MM.1S (cell line): Measurements from ENCODE around the gene KLRC1.

Source experiments
- EZH2 ChIP-seq: fragments of 300-600 bp; sonication (generic); optimal IDR thresholded peaks from 2 replicates; pipeline ENCODE3; 2017; ENCODE audit warnings: low read depth, mild to moderate bottlenecking, antibody characterized with exemption, low read length, mixed read lengths
- EZH2phosphoT487 ChIP-seq: fragments of 300-600 bp; sonication (generic); IDR thresholded peaks from 2 replicates; pipeline ENCODE4 v1.6.1; 2018; ENCODE audit warnings: antibody characterized with exemption, low read length
- TF ChIP-seq, protein P1 (sequence below): fragments of 300-600 bp; sonication (generic); IDR thresholded peaks from 2 replicates; pipeline ENCODE4 v1.5.1; 2016; ENCODE audit warnings: antibody characterized with exemption, low read length, mixed read lengths

DNA sequence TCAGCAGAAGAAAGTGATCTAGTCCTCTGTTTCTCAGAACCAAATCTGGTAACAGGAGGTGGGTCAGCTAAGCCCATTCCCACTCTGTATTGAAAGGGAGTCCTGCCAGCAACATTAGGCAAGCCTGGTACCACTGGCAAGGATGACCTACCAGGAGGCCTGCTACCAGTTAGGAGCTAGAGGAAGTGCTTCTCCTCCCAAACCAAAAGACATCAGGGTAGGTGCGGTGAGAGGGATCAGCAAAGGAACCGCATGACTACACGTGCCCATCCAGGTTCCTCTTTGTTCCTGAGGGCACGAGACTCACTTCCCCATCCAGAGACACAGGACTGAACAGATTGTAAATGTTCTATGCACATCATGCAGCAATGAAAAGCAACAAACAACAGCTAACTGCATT lies 46.5 kb downstream of the KLRC1 start:
- TF ChIP-seq EZH2phosphoT487, result no peak
- TF ChIP-seq, protein P1, sequence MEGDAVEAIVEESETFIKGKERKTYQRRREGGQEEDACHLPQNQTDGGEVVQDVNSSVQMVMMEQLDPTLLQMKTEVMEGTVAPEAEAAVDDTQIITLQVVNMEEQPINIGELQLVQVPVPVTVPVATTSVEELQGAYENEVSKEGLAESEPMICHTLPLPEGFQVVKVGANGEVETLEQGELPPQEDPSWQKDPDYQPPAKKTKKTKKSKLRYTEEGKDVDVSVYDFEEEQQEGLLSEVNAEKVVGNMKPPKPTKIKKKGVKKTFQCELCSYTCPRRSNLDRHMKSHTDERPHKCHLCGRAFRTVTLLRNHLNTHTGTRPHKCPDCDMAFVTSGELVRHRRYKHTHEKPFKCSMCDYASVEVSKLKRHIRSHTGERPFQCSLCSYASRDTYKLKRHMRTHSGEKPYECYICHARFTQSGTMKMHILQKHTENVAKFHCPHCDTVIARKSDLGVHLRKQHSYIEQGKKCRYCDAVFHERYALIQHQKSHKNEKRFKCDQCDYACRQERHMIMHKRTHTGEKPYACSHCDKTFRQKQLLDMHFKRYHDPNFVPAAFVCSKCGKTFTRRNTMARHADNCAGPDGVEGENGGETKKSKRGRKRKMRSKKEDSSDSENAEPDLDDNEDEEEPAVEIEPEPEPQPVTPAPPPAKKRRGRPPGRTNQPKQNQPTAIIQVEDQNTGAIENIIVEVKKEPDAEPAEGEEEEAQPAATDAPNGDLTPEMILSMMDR, result no peak
- TF ChIP-seq EZH2, result no peak
